GM23248 (cell line): ENCODE data around the gene SERP2. TPM values are rescaled to one million over a fixed set of nuclear protein-coding genes. Genes with fewer than 3 reads are reported as not detected.

Experiments
- DNase-seq: peaks from one replicate; pipeline ENCODE4 v3.0.0-alpha.2; 2015
- H2AFZ ChIP-seq: fragments of 200-600 bp; sonication (generic); 2 replicates; pipeline ENCODE4 v1.6.1; 2016; ENCODE audit warnings: antibody characterized with exemption
- H3F3A ChIP-seq: fragments of 200-600 bp; sonication (generic); 2 replicates; pipeline ENCODE4 v1.6.1; 2016; ENCODE audit warnings: mild to moderate bottlenecking, antibody characterized with exemption, mixed run types; ENCODE audit not compliant: insufficient read depth
- H3K27ac ChIP-seq: fragments of 200-600 bp; sonication (generic); 2 replicates; pipeline ENCODE4 v1.5.1; 2016; ENCODE audit warnings: mild to moderate bottlenecking
- H3K27me3 ChIP-seq: fragments of 200-600 bp; sonication (generic); replicated peaks from 2 replicates; pipeline ENCODE4 v1.6.1; 2016; ENCODE audit warnings: mild to moderate bottlenecking; ENCODE audit not compliant: insufficient read depth
- H3K36me3 ChIP-seq: fragments of 200-600 bp; sonication (generic); 2 replicates; pipeline ENCODE4 v1.6.1; 2016; ENCODE audit warnings: low read depth, mild to moderate bottlenecking
- H3K4me1 ChIP-seq: fragments of 200-600 bp; sonication (generic); 2 replicates; pipeline ENCODE4 v1.6.1; 2016; ENCODE audit warnings: mild to moderate bottlenecking; ENCODE audit not compliant: insufficient read depth
- H3K4me2 ChIP-seq: fragments of 200-600 bp; sonication (generic); one replicate; pipeline ENCODE4 v1.6.1; 2016; ENCODE audit warnings: mild to moderate bottlenecking; ENCODE audit not compliant: unreplicated experiment
- H3K4me3 ChIP-seq: fragments of 200-600 bp; sonication (generic); 2 replicates; pipeline ENCODE4 v1.5.1; 2016; ENCODE audit warnings: mild to moderate bottlenecking
- H3K79me2 ChIP-seq: fragments of 200-600 bp; sonication (generic); 2 replicates; pipeline ENCODE4 v1.6.1; 2016; ENCODE audit warnings: mild to moderate bottlenecking; ENCODE audit not compliant: insufficient read depth
- H3K9ac ChIP-seq: fragments of 200-600 bp; sonication (generic); 2 replicates; pipeline ENCODE4 v1.6.1; 2016; ENCODE audit warnings: mild to moderate bottlenecking
- H3K9me2 ChIP-seq: fragments of 200-600 bp; sonication (generic); 2 replicates; pipeline ENCODE4 v1.6.1; 2016; ENCODE audit warnings: mixed run types, mild to moderate bottlenecking, moderate library complexity; ENCODE audit not compliant: insufficient read depth
- H3K9me3 ChIP-seq: fragments of 200-600 bp; sonication (generic); one replicate; pipeline ENCODE4 v1.6.1; 2017; ENCODE audit warnings: low read depth
- H4K20me1 ChIP-seq: fragments of 200-600 bp; sonication (generic); 2 replicates; pipeline ENCODE4 v1.6.0; 2016; ENCODE audit not compliant: insufficient read depth
- EZH2 ChIP-seq: fragments of 200-600 bp; sonication (generic); IDR thresholded peaks from 2 replicates; pipeline ENCODE4 v1.6.1; 2018; ENCODE audit warnings: antibody characterized with exemption, mild to moderate bottlenecking; ENCODE audit not compliant: insufficient read depth, poor library complexity, severe bottlenecking
- EZH2phosphoT487 ChIP-seq: fragments of 200-600 bp; sonication (generic); IDR thresholded peaks from 2 replicates; pipeline ENCODE4 v1.6.1; 2018; ENCODE audit warnings: antibody characterized with exemption, moderate library complexity, mild to moderate bottlenecking, low read depth; ENCODE audit not compliant: insufficient read depth
- WGBS, 2 experiments: methylation state at CpG; one replicate each; pipeline ENCODE4 v1.1.6; 2015 to 2017; ENCODE audit warnings: low lambda C conversion rate in 2 of 2, low coverage in 1 of 2; ENCODE audit errors: missing lambda C conversion rate in 2 of 2; 5-methylcytosine and 5-hydroxymethylcytosine counted together
- in situ Hi-C: fragments of 300-500 bp; cut with MboI; formaldehyde crosslinking; loops from 2 replicates; pipeline ENCODE4 v1.15.0; 2020
- polyA plus RNA-seq: library from polyadenylated mRNA; unstranded; fragments of >200 nt; fragmentation: Nextera tagmentation; extraction: Ambion mirVana; gene quantifications from 2 replicates; pipeline ENCODE4 v1.2.1, GENCODE V29; 2016
- total RNA-seq: library from RNA; depleted of rRNA; stranded (reverse); fragments of >200 nt; shearing (Covaris generic); gene quantifications from 2 replicates; pipeline ENCODE4 v1.2.3, GENCODE V29; 2014

Gene SERP2
- total and polyA plus RNA-seq, 2 experiments from 2014 or later: 2.8 to 3.2 TPM

- Histone ChIP-seq H3K4me3 (no peak overlapping the region), H3K4me1 (no peaks in the 10 kb centered on the region), H3K36me3 (0 out of 2 replicates have a peak, but pooled peaks cover 4% of the 10 kb centered on the region), H3F3A (peaks cover 5% of the 10 kb centered on the region; the same call in 1 of the 2 replicates), H2AFZ (no peak overlapping the region), H3K27ac (no peak overlapping the region), H3K79me2 (no peaks in the 10 kb centered on the region), H4K20me1 (no peaks in the 10 kb centered on the region), H3K9ac (no peak overlapping the region), H3K9me2 (no peaks in the 10 kb centered on the region), H3K27me3 (0 out of 2 replicates have a peak, but pooled peaks cover 3% of the 10 kb centered on the region), H3K4me2 (no peak overlapping the region), H3K9me3 (no peaks in the 10 kb centered on the region)
- in situ Hi-C loops: loop anchor here (25.0 kb wide), 1 partner anchor 238 kb away; no protein-coding TSS in a partner anchor
- no peak for TF ChIP-seq EZH2phosphoT487
- no peak for TF ChIP-seq EZH2
- DNase-seq: no peak
- WGBS, 2 experiments: 64 to 66% methylated on average over 9 of the region's 9 CpGs
Observed at GRCh38 chr13:44425041-44425814, 51.6 kb downstream of the SERP2 start.

GRCh38 chr13:44425815-44426078 is 52.1 kb downstream of the SERP2 start:
- H3K9me2 ChIP-seq: no peaks in the 10 kb centered on the region
- H3K27me3 ChIP-seq: 0 out of 2 replicates have a peak, but pooled peaks cover 3% of the 10 kb centered on the region
- no peak overlapping the region for H3K4me2 ChIP-seq
- peaks cover 7% of the 10 kb centered on the region; the same call in 1 of the 2 replicates for H3F3A ChIP-seq
- H3K9me3 ChIP-seq: no peaks in the 10 kb centered on the region
- H3K4me1 ChIP-seq: no peaks in the 10 kb centered on the region
- H4K20me1 ChIP-seq: no peaks in the 10 kb centered on the region
- in situ Hi-C loops: loop anchor here (25.0 kb wide), 1 partner anchor 238 kb away; no protein-coding TSS in a partner anchor
- TF ChIP-seq EZH2phosphoT487 (no peak), EZH2 (no peak)
- 91 to 97% methylated on average over 2 of the region's 2 CpGs for WGBS, 2 experiments
- H3K4me3 ChIP-seq: no peak overlapping the region
- no peaks in the 10 kb centered on the region for H3K79me2 ChIP-seq
- H2AFZ ChIP-seq: no peak overlapping the region
- no peak overlapping the region for H3K27ac ChIP-seq
- 0 out of 2 replicates have a peak, but pooled peaks cover 4% of the 10 kb centered on the region for H3K36me3 ChIP-seq
- no peak for DNase-seq
- H3K9ac ChIP-seq: no peak overlapping the region

GRCh38 chr13:44426461-44426860 is 52.8 kb downstream of the SERP2 start:
- no peaks in the 10 kb centered on the region for H3K9me3 ChIP-seq
- TF ChIP-seq EZH2 (no peak), EZH2phosphoT487 (no peak)
- no peaks in the 10 kb centered on the region for H3K79me2 ChIP-seq
- in situ Hi-C loops: loop anchor here (25.0 kb wide), 1 partner anchor 239 kb away; no protein-coding TSS in a partner anchor
- H3K4me1 ChIP-seq: no peaks in the 10 kb centered on the region
- H4K20me1 ChIP-seq: no peaks in the 10 kb centered on the region
- H2AFZ ChIP-seq: no peak overlapping the region
- H3K27me3 ChIP-seq: 0 out of 2 replicates have a peak, but pooled peaks cover 3% of the 10 kb centered on the region
- H3K9ac ChIP-seq: no peak overlapping the region
- no peak overlapping the region for H3K4me3 ChIP-seq
- H3K4me2 ChIP-seq: no peak overlapping the region
- H3F3A ChIP-seq: peaks cover 13% of the 10 kb centered on the region; the same call in 1 of the 2 replicates
- peak; percentile 19 for DNase-seq
- H3K9me2 ChIP-seq: no peaks in the 10 kb centered on the region
- H3K27ac ChIP-seq: no peak overlapping the region
- 21 to 30% methylated on average over 3 of the region's 3 CpGs for WGBS, 2 experiments
- H3K36me3 ChIP-seq: 0 out of 2 replicates have a peak, but pooled peaks cover 4% of the 10 kb centered on the region

- no peak overlapping the region for H3K4me2 ChIP-seq
- H4K20me1 ChIP-seq: no peaks in the 10 kb centered on the region
- H3K36me3 ChIP-seq: peaks cover 15% of the 10 kb centered on the region
- H3K79me2 ChIP-seq: no peaks in the 10 kb centered on the region
- H2AFZ ChIP-seq: no peak overlapping the region
- H3K9ac ChIP-seq: no peak overlapping the region
- H3K4me1 ChIP-seq: peaks cover 5% of the 10 kb centered on the region; the same call in 1 of the 2 replicates
- no peak overlapping the region for H3K27ac ChIP-seq
- H3F3A ChIP-seq: peaks cover 38% of the 10 kb centered on the region
- H3K9me2 ChIP-seq: no peaks in the 10 kb centered on the region
- no peak for DNase-seq
- in situ Hi-C loops: loop anchor here (25.0 kb wide), 1 partner anchor 242 kb away; no protein-coding TSS in a partner anchor
- 84 to 85% methylated on average over 2 of the region's 2 CpGs for WGBS, 2 experiments
- H3K27me3 ChIP-seq: no peaks in the 10 kb centered on the region
- no peaks in the 10 kb centered on the region for H3K9me3 ChIP-seq
- no peak overlapping the region for H3K4me3 ChIP-seq
- TF ChIP-seq EZH2phosphoT487: no peak
- no peak for TF ChIP-seq EZH2
Observed at GRCh38 chr13:44429311-44429710, 55.7 kb downstream of the SERP2 start.
